GM19455 (cell line): ENCODE results near the gene CACNA1D.

Experiments used
- ATAC-seq: cut with Tn5 transposase; IDR thresholded peaks from one replicate; pipeline ENCODE4 v1.9.1; 2021; ENCODE audit not compliant: unreplicated experiment

The CACNA1D gene

DNA sequence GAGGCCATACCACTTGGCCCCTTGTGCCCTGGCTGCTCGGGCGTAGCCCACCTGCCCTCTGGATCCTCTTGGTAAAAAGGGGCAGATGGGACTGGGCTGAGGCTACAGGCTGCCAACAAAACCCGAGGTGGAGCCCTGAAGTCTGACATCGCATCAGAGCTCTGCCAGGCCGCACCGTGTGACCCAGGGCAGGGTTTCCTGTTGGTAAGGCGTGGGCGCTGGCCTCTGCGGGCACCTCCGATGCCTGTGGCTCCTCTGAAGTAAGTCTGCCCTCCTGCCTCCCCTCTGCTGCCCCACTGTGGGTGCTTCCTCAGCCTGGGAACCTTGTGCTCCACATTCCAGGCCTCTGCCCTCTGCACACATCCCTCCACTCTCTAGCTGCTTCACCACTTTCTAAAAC lies 342.9 kb downstream of the CACNA1D start:
- no peak for ATAC-seq

DNA sequence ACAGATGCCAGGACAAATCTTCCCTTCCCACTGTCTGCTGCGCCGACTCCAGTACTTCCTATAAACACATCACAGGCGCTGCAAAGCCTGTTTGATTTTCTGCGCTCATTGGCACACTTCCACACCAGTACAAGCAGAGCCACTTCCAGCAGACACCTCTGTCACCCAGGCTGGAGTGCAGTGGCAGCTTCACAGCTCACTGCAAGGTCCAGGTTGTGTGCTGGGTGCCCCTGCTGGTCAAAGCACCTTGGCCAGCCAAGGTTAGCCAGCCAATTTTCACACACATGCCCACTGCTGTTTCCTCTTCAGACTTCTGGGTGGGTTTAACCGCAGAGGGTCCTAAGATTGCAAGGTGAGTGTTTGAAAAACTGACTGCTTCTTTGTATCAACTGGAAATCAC lies 346.9 kb downstream of the CACNA1D start:
- ATAC-seq = no peak

DNA sequence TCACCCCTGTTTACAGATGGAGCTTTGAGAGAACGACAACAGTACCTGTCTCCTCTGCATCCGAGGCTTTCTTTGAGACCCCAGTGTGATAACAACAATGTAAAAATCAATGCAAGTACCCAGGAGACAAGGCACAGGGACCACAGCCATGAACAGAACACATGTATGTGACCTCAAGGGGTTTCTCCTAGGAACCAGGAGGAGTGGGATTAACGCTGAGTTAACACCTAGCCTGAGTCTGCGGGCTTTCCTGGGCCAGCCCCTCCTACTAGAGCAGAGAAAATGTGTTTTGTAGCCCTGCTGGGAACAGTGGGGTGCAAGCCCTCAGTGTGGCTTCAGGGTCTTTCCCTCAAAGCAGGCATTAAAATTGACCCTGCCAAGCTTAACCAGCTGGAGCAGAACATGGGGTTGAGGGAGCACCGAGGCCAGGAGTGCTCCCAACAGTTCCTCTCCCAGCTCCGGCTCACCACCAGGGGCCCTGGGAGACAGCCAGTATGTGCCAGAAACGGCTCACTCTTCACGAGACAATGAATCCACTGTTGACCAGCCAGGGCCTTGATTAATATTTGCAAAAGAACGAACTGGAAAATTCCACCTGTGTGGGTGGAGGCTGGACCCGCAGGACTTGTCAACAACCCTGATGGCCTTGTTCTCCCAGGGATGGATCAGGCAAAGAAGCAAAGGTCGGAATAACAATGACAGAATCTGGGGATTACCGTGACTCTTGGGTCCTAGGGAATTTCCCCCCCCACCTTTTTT lies 348.2 kb downstream of the CACNA1D start:
- no peak for ATAC-seq

DNA sequence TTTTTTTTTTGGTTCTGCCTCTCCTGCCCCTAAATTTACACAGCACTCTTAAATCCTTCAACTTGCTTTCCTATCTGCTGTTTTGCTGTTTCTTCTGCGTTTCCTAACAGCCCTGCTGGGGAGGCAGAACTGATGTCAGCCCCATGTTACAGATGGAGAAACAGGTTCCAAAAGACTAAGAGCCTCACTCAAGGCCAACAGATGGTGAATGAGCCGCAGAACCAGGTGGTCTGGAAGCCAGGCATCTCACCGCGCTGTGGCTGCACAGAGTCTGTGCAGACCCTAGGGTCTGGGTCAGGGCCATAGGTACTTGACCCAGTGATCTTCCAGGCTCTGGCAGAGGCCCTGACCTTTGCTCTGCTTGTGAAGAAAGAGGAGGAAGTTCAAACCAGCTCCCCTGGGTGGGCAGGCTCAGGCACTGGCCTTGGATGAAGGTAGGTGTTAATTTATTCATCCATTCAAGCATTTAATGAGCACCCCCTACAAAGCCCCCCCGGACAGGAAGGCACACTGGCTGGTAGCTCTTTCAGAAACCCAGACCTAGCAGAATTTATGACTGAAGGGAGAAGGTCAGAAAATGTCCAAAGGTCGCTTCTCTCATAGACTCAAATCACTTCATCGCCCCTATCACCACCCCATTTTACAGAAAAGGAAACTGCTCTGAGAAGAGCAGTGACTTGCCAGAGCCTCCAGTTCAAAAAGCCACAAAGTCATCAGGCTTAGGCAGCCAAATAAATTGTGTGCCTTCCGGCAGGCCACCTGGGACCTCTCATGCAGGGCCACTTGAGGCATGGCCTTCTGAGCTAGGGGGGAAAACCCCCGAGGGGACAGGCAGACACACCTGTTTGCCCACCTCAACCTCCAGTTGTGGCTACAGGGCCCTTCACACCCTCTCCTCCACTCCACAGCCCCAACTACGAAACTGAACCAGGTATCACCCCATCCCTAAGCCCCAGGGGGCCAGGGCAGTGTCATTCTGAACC lies 349.1 kb downstream of the CACNA1D start:
- no peak for ATAC-seq

DNA sequence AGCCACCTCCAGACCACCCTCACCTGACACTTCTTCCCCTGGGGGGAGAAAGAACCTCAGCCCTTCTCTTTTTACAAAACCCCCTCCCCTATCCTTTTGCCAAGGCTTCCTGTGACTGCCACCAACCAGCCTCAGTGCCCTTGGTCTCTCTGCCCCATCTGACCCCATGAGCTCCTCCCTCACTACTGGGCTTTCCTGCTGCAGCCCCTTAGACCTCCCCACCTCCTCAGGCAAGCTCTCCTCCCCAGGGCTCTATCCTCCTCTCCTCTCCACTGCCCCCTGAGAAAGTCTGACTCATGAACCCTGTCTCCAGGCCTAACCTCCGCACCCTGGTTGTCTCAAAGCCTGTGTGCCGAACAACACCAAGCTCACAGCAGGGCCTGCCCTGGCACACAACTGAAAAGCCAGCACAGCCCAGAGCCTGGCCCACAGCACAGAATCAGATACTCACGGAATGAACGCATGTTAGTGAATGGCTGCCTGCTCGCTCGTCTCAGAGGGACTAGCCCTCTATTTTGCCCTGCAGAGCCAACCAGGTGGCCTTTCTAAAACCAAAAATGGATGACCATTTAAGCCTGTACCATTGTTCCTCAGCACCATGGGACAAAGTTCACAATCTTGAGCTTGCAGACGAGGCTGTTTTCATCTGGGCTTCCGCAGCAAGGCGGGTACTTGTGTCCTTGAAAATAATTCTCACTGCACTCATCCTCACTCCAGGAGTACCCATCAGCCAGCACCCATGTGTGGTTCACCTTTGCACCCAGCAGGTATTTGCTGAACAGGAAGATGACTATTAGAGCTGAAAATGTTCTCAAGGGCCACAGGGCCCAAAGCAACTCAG lies 350.1 kb downstream of the CACNA1D start:
- ATAC-seq = no peak

DNA sequence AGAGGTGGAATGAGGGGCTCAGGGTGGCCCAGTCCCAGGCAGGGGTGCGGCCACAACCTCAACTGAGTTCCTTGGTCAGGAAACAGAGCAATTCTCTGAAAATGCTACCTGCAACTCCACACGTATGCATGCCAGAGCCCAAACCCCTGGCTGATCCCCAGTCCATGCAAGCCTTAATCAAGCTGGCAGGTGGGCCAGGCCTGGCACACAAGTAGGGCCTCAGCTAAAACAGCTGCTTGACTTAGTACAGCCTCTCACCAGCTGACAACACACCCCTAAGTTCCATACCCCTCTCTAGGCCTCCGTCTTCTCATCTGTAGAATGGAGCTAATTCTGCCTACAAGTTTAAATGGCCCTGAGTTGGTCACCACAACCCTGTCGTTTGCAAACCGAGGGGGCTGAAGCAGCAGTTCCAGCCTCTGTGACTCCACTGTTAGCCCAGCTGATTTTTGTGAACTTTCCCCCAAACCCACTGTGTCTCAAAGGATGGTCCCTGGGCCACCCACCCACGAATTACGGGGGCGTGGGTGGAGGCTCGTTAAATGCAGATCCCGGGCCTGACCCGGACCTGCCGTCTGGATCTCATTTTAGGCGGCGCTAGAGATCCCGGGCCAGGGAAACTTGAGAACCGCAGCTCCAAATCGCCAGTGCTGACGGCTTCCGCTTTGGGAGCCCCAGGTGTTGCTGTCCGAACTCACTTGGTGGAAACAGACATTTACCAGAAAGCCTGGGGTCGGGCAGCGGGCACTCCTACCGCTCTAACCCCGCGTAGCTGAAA lies 350.9 kb downstream of the CACNA1D start:
- ATAC-seq = peak; percentile 31

DNA sequence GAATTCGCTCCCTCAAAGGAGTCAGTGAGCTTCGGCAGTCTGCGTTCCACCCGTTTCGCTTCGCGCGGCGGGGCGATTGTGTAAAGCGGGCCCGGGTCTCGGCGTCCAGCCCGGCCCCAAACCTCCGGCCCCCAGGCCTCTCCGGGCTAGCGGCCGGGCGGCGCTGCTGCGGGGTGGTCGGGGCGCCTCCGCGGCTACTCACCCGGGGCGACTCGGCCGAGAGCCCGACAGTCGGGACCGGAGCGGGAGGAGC lies 351.4 kb downstream of the CACNA1D start:
- ATAC-seq = peak; percentile 16

DNA sequence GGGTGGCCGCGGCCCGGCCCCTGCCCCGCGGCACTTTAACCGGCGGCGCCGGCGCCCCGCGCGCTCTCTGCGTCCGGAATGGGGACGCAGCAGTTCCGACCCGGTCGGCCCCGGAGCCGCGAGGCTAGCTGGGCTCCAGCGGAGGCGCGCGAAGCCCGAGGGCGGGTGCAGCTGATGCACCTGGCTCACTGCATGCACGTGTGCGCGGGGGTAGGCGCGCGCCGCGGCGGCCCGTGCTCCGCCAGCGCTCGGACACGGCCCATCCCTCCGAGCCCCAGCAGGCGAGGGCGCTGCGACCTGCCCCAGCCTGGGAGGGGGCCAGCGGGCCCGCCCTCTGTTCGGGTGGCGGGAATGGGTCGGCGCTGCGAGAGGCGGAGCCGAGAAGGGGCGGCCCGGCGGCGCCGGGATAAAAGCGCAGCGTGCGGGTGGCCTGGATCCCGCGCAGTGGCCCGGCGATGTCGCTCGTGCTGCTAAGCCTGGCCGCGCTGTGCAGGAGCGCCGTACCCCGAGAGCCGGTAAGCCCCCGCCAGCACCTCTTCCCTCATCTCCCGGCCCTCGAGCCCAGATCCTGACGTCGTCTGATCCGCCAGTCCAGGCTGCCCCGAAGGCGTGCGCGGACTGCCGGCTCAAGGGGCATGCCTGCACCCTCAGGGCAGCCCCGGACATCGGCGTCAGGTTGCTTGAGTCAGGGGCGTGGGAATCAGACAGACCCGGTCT lies 351.9 kb downstream of the CACNA1D start, which contains the start of the genes CHDH and IL17RB:
TSS of gene CHDH (minus strand) at position 286 of the 717 bp plus-strand sequence. CDS start 22,411 bp downstream, outside the sequence.
TSS of gene IL17RB (plus strand) at position 435 of the 717 bp plus-strand sequence. CDS start at position 456, 21 bp downstream.
- ATAC-seq = peak; percentile 43

DNA sequence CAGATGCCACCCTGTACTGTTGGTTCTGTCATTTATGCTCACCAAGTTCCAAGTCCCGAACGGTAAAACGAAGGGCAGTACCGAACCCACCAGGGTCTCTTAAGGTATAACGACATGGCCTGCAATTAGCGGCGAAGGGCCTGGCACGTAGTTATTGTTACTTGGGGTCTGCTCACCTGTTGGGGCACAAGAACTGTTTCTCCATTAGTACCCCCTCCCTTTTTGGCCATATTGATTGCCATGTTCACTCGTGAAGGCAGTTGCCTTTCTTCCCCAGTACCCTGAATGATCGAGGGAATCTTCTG lies 352.4 kb downstream of the CACNA1D start:
- no peak for ATAC-seq

DNA sequence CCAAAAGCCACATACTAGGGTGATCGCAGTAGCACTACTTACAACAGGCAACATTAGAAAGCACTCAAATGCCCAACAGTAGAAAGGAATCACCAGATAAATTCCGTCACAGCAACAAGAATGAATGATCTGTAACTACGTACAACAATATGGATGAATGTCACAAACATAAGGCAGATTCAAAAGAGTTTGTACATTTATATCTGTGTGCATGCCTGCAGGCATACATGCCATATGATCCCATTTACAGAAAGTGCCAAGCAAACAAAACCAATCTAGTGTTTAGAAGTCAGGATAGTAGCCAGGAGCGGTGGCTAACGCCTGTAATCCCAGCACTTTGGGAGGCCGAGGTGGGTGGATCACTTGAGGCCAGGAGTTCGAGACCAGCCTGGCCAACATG lies 355.5 kb downstream of the CACNA1D start:
- ATAC-seq = no peak

DNA sequence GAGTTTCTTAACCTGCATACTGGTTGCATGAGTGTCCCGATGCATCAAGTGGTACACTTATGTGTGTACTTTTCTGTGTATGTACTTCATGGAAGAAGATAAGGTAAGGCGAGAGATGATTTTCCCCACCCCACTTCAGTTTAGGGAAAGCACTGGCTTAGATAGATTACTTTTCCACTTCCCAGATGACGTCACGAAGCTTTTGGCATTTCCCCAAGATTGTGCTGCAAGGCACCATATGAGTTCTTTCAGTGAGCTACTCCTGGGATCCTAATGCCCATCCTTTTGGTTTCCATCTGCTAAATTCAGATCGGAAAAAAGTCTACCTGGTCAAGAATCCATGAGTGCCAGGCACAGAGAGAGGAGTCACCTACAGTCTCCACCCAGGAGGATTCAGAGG lies 356.5 kb downstream of the CACNA1D start:
- no peak for ATAC-seq

DNA sequence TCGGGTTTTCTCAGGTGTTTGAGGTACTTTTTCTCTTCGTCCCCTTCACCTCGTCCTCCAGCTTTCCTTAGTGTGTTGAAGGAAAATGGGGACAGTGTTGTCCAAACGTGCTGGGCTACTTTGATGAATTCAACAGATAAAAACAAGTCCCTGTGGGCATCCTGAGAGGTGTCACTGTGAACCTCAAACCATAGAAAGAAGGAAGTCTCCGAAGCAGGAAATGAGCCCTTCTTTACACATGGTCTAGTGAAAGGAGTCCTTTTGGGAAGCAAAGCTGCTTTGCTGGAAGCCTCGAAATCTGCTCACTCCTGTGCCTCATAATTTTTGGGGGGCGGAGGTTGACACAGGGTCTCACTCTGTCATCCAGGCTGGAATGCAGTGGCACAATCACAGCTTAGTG lies 362.6 kb downstream of the CACNA1D start:
- no peak for ATAC-seq

DNA sequence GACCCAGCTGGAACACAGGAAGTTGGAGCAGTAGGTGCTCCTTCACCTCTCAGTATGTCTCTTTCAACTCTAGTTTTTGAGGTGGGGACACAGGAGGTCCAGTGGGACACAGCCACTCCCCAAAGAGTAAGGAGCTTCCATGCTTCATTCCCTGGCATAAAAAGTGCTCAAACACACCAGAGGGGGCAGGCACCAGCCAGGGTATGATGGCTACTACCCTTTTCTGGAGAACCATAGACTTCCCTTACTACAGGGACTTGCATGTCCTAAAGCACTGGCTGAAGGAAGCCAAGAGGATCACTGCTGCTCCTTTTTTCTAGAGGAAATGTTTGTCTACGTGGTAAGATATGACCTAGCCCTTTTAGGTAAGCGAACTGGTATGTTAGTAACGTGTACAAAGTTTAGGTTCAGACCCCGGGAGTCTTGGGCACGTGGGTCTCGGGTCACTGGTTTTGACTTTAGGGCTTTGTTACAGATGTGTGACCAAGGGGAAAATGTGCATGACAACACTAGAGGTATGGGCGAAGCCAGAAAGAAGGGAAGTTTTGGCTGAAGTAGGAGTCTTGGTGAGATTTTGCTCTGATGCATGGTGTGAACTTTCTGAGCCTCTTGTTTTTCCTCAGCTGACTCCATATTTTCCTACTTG lies 363.8 kb downstream of the CACNA1D start:
- ATAC-seq = no peak

DNA sequence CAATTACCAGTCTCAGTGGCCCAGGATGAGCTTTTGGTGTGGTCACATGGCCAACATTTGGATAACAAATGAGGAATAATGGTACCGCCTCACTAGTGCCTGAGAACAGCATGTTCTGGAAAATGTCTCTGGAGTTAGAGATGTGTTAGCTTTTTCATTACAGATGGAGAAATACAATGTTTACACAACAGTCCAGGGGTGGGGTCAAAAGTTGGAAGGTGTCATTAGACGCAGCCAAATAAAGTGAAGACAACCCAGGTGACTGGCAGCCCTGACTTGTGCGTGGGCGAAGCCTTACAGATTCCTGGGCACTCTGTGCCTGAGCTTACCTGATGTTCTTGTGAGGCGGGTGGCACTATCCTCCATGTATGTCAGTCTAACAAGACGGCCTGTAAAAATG lies 364.8 kb downstream of the CACNA1D start:
- no peak for ATAC-seq

DNA sequence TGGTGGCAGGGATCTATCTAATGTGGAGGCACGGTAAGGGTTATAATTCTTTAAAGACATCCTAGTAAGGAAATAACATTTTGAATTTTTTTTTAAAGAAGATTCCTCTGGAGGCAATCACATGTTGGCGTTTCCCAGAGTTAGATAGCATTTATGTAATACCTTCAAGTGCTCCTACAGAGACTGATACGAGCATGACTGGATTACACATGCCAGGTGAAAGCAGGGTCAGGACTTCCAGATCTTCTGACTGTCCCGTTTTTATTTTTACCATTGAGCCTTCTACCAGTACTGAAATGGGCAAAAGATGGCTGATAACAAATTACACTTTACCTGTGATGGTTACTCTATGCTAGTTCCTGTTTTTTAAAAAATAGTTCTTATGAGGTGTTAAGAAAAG lies 365.8 kb downstream of the CACNA1D start:
- no peak for ATAC-seq

DNA sequence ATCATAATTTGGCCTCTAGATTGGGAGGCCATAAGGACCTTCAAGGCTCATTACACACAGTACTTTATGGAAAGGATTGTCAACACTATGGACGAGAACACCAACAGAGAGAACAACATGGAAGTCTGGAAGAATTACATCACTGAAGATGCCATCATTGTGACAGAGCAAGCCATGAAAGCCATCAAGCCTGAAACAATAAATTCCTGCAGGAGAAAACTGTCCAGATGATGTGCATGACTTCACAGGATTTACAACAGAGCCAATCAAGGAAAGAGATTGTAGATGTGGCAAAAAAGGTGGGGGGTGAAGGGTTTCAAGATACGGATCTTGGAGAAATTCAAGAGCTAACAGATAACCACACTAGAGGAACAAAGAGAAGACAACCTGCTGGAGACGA lies 367.8 kb downstream of the CACNA1D start:
- no peak for ATAC-seq

DNA sequence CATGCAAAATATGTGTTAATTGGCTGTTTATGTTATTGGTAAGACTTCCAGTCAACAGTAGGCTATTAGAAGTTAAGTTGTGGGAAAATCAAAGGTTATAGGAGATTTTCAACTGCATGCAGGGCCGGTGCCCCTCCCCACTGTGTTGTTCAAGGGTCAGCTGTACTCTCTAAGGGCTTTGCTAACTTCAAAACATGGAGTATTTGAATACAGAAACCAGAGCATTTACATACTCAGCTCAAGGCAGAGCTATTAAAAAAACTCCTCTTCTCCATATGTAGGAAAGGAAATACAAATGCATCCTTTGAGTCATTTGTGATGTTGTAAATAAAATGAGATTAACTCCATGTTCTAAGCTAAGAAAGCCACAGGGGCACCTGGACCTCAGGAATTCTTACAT lies 368.7 kb downstream of the CACNA1D start:
- no peak for ATAC-seq
